Measurements from ENCODE around the gene TREML4. TPM values are rescaled to one million over a fixed set of nuclear protein-coding genes. Genes with fewer than 3 reads are reported as not detected.

The TREML4 gene
- total and polyA plus RNA-seq, 2 of the 8 experiments (the other 6 are each of a cell fraction or from before 2014, with no cell fraction given) = not detected

- DNase-seq (ENCODE audit: low read depth in 1 of 2, low spot score in 2 of 2) (peak in 1 of 2 experiments; percentile 29), FAIRE-seq (no peak)
- Histone ChIP-seq H2AK5ac (ENCODE audit: low read depth, low read length) (no peak overlapping the region), H3K4ac (replicated peaks; ENCODE audit: insufficient read length, low read depth, low read length) (no peak overlapping the region), H3K9ac (replicated peaks in 1 of 4; ENCODE audit: extremely low read depth in 1 of 4, low read depth in 3 of 4, low read length in 3 of 4) (no peak overlapping the region; a peak in 1 of 7 replicates), H3K4me1 (replicated peaks in 1 of 4; ENCODE audit: control insufficient read depth in 3 of 4, insufficient read depth in 4 of 4, low read length in 3 of 4) (no peaks in the 10 kb centered on the region), H2BK15ac (ENCODE audit: low read length) (no peak overlapping the region), H3K36me3 (ENCODE audit: control insufficient read depth in 2 of 4, insufficient read depth in 4 of 4, low read length in 3 of 4) (no peaks in the 10 kb centered on the region; a peak in 1 of 8 replicates), H2BK120ac (replicated peaks; ENCODE audit: low read depth, low read length) (no peak overlapping the region), H3K23ac (ENCODE audit: insufficient read length) (no peak overlapping the region), H4K8ac (ENCODE audit: extremely low read depth, insufficient read depth, low read length) (no peak overlapping the region), H3K23me2 (ENCODE audit: low read depth, low read length) (no peaks in the 10 kb centered on the region), H3K79me1 (ENCODE audit: low read depth, low read length) (no peaks in the 10 kb centered on the region), H4K5ac (ENCODE audit: insufficient read length, low read depth, low read length) (no peak overlapping the region), H3K27me3 (replicated peaks in 1 of 4; ENCODE audit: control insufficient read depth in 3 of 4, extremely low read depth in 1 of 4, insufficient read depth in 3 of 4, low read length in 3 of 4) (no peaks in the 10 kb centered on the region), H3K56ac (replicated peaks; ENCODE audit: insufficient read length, low read depth, low read length) (no peak overlapping the region), H2BK12ac (ENCODE audit: low read depth, low read length) (no peak overlapping the region), H3K9me3 (ENCODE audit: insufficient read depth in 2 of 2, low read depth in 1 of 2, low read length in 1 of 2) (no peaks in the 10 kb centered on the region), H3K4me2 (ENCODE audit: insufficient read depth in 1 of 2, low read depth in 2 of 2, low read length in 2 of 2) (no peak overlapping the region), H4K20me1 (replicated peaks in 1 of 2; ENCODE audit: control insufficient read depth in 1 of 2, insufficient read depth in 2 of 2, low read length in 2 of 2) (no peaks in the 10 kb centered on the region), H2BK20ac (ENCODE audit: low read length) (no peak overlapping the region), H3K14ac (ENCODE audit: insufficient read length) (no peak overlapping the region), H3K79me2 (ENCODE audit: control insufficient read depth in 1 of 2, insufficient read depth in 2 of 2, low read length in 2 of 2) (no peaks in the 10 kb centered on the region), H3K27ac (ENCODE audit: low read depth, low read length) (no peak overlapping the region), H2BK5ac (ENCODE audit: low read depth, low read length) (no peak overlapping the region), H3K4me3 (ENCODE audit: extremely low read depth in 1 of 4, insufficient read depth in 2 of 4, low read depth in 3 of 4, low read length in 4 of 4) (no peak overlapping the region), H2AFZ (ENCODE audit: low read length) (no peak overlapping the region), H3K18ac (ENCODE audit: extremely low read depth, low read length) (no peak overlapping the region), H4K91ac (replicated peaks; ENCODE audit: insufficient read length, low read length) (no peak overlapping the region)
- TF ChIP-seq HDAC2 (IDR thresholded peaks at IDR 0.05; ENCODE audit: borderline replicate concordance in 1 of 2, low read depth in 2 of 2, low read length in 2 of 2) = no peak
- ChIA-PET POLR2A (ENCODE audit: partially characterized antibody) (no interaction called here), CTCF (ENCODE audit: partially characterized antibody) (interaction anchor here (1.1 to 2.0 kb wide), 4 partner anchors 10 to 28 kb away, joined by 3 to 7 read pairs (median 4); no protein-coding TSS in a partner anchor)
- WGBS, 2 experiments (ENCODE audit: extremely low coverage in 1 of 2, insufficient coverage in 1 of 2, insufficient read length in 1 of 2, insufficient replicate concordance in 2 of 2, low coverage in 1 of 2, low lambda C conversion rate in 2 of 2, missing lambda C conversion rate in 1 of 2) = 90% methylated on average over 5 of the region's 5 CpGs; no CpG with 5 or more reads in 1 of the 2 experiments
Measured at GRCh38 chr6:41209547-41210320, 18.4 kb upstream of the TREML4 start.
